B cell (primary cell): ENCODE data around the gene LRTM2. TPM values are rescaled to one million over a fixed set of nuclear protein-coding genes. Genes with fewer than 3 reads are reported as not detected.

Source experiments
- ATAC-seq: fragments of 200-7000 bp; cut with Tn5 transposase; one replicate; pipeline ENCODE4 v1.10.0; 2021; ENCODE audit warnings: low read depth, mild to moderate bottlenecking, moderate number of reproducible peaks, moderate library complexity
- CTCF ChIA-PET: fragments of 350-600 bp; sonication (Branson Sonifier 250); formaldehyde crosslinking; loops from one replicate; lab custom pipeline; 2021; ENCODE audit warnings: antibody characterized with exemption, inconsistent platforms; lab: Charles Lee
- POLR2A ChIA-PET: fragments of 350-600 bp; sonication (Branson Sonifier 250); formaldehyde crosslinking; loops from one replicate; lab custom pipeline; 2021; ENCODE audit warnings: antibody characterized with exemption; lab: Charles Lee
- DNase-seq: peaks from one replicate; pipeline ENCODE4 v3.0.0; 2013
- H2AFZ ChIP-seq: 2 replicates; pipeline ENCODE4 v1.6.1; 2012; ENCODE audit warnings: mild to moderate bottlenecking, low read depth, low read length; ENCODE audit not compliant: insufficient read depth, poor library complexity, severe bottlenecking
- H3K27ac ChIP-seq, 2 donors: 1 replicate in 1 of 2; 2 replicates in 1 of 2; pipeline ENCODE4 v1.5.1; 2012 to 2013; ENCODE audit warnings: low read length in 2 of 2, mild to moderate bottlenecking in 2 of 2, moderate library complexity in 1 of 2
- H3K27me3 ChIP-seq, 4 experiments: fragments of 200-600 bp in 1 of 4; sonication (generic) in 1 of 4; replicated peaks in 1 of 4; 1 replicate in 2 of 4; 2 replicates in 2 of 4; pipeline versions ENCODE4 v1.6.1 to v1.7.0; 2013 to 2016; ENCODE audit warnings: low read length in 3 of 4, mild to moderate bottlenecking in 2 of 4, mixed read lengths in 1 of 4, moderate library complexity in 1 of 4; ENCODE audit not compliant: insufficient read depth in 4 of 4, control insufficient read depth in 3 of 4; ENCODE audit errors: control extremely low read depth in 1 of 4
- H3K36me3 ChIP-seq, 2 experiments: replicated peaks in 1 of 2; 1 replicate in 1 of 2; 2 replicates in 1 of 2; pipeline versions ENCODE4 v1.6.1 to v1.7.1; 2013; ENCODE audit warnings: low read length in 1 of 2; ENCODE audit not compliant: insufficient read depth in 2 of 2, control insufficient read depth in 1 of 2; ENCODE audit errors: control extremely low read depth in 1 of 2, extremely low read depth in 1 of 2
- H3K4me1 ChIP-seq, 2 donors: fragments of 200-600 bp in 1 of 2; sonication (generic) in 1 of 2; 1 replicate in 1 of 2; 2 replicates in 1 of 2; pipeline versions ENCODE4 v1.5.1 to v1.6.1; 2013 to 2017; ENCODE audit warnings: low read length in 2 of 2; ENCODE audit not compliant: control insufficient read depth in 2 of 2, insufficient read depth in 2 of 2
- H3K4me2 ChIP-seq: replicated peaks from 2 replicates; pipeline ENCODE3; 2012; ENCODE audit warnings: mild to moderate bottlenecking, low read depth, low read length; ENCODE audit not compliant: poor library complexity, severe bottlenecking
- H3K4me3 ChIP-seq, 5 experiments: fragments of 200-600 bp in 1 of 5; sonication (generic) in 1 of 5; 1 replicate in 3 of 5; 2 replicates in 2 of 5; pipeline versions ENCODE4 v1.5.1 to v1.7.0; 2011 to 2016; ENCODE audit warnings: low read length in 4 of 5, mild to moderate bottlenecking in 4 of 5, low read depth in 2 of 5, control low read depth in 1 of 5, moderate library complexity in 1 of 5; ENCODE audit not compliant: insufficient read depth in 1 of 5; ENCODE audit errors: control extremely low read depth in 1 of 5, extremely low read depth in 1 of 5
- H3K79me2 ChIP-seq: fragments of 200-600 bp; sonication (generic); one replicate; pipeline ENCODE4 v1.6.0; 2016; ENCODE audit warnings: low read length; ENCODE audit not compliant: control insufficient read depth, insufficient read depth
- H3K9ac ChIP-seq: fragments of 200-600 bp; sonication (generic); 2 replicates; pipeline ENCODE4 v1.6.1; 2017; ENCODE audit warnings: mild to moderate bottlenecking, low read length, moderate library complexity
- H3K9me3 ChIP-seq, 3 donors: one replicate each; pipeline versions ENCODE4 v1.6.1 to v1.7.1; 2013; ENCODE audit warnings: low read length in 2 of 3; ENCODE audit not compliant: control insufficient read depth in 2 of 3, insufficient read depth in 1 of 3; ENCODE audit errors: control extremely low read depth in 1 of 3
- H4K20me1 ChIP-seq: 2 replicates; pipeline ENCODE4 v1.6.0; 2012; ENCODE audit warnings: mild to moderate bottlenecking, low read length; ENCODE audit not compliant: insufficient read depth, control insufficient read depth, poor library complexity, severe bottlenecking
- H3K27ac Mint-ChIP-seq: one replicate; pipeline ENCODE4 v1.8.0; 2021; ENCODE audit warnings: mixed read lengths
- H3K27me3 Mint-ChIP-seq: one replicate; pipeline ENCODE4 v1.8.0; 2021; ENCODE audit warnings: mixed read lengths
- H3K4me1 Mint-ChIP-seq: one replicate; pipeline ENCODE4 v1.8.0; 2021; ENCODE audit warnings: mixed read lengths
- H3K4me3 Mint-ChIP-seq: one replicate; pipeline ENCODE4 v1.8.0; 2021; ENCODE audit warnings: mixed read lengths
- H3K9me3 Mint-ChIP-seq: one replicate; pipeline ENCODE4 v1.8.0; 2022; ENCODE audit warnings: mixed read lengths; ENCODE audit not compliant: insufficient read depth
- EZH2 ChIP-seq: IDR thresholded peaks from 2 replicates; pipeline ENCODE4 v1.6.1; 2012; ENCODE audit warnings: borderline replicate concordance, low read depth, mild to moderate bottlenecking, moderate library complexity, low read length; ENCODE audit not compliant: insufficient read depth, poor library complexity, severe bottlenecking
- WGBS: methylation state at CpG from one replicate; pipeline ENCODE4 v1.1.5; 2013; ENCODE audit warnings: missing lambda C conversion rate; ENCODE audit not compliant: insufficient coverage; 5-methylcytosine and 5-hydroxymethylcytosine counted together
- intact Hi-C: fragments of 100-400 bp; cut with micrococcal nuclease; formaldehyde crosslinking; loops from one replicate; pipeline ENCODE4 v1.10.0; 2022
- polyA plus RNA-seq: library from polyadenylated mRNA; depleted of rRNA; stranded (reverse); fragments of >200 nt; gene quantifications from 2 replicates; pipeline ENCODE4 v1.2.3, GENCODE V29; 2012
- total RNA-seq, 2 donors: library from RNA; stranded (reverse); fragments of 120-200 nt in 1 of 2; gene quantifications; 1 replicate in 1 of 2; 2 replicates in 1 of 2; pipeline versions ENCODE4 v1.2.3 to v1.2.4, GENCODE V29; 2013 to 2022
- TF ChIP-seq, protein P1 (sequence below): fragments of 200-600 bp; IDR thresholded peaks from one replicate; pipeline ENCODE4 v1.8.0; 2022; ENCODE audit warnings: antibody characterized with exemption, mild to moderate bottlenecking

The LRTM2 gene
- total and polyA plus RNA-seq, 2 donors (not counting 1 experiment from before 2014, with no cell fraction given), result not detected

DNA sequence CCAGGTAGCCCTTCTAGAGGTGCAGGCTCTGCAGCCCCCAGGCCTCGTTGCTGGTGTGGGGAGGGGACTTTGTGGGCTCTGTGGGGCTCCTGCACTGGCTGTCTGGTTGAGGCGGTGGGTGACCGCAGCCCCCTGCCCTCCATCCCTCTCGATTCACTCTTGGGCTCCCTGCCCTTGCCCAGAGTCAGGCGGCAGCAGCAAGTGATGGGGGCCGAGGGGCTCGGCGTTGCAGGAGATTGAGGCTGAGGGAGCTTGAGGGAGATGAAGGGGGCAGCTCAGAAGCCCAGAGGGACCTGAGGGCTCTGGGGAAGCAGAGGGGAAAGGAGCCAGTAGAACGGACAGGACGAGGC is 9.5 kb upstream of the LRTM2 start:
- H3K36me3 ChIP-seq, result no peaks in the 10 kb centered on the region
- Mint-ChIP-seq H3K4me3 (no peak overlapping the region), H3K27me3 (peaks cover 13% of the 10 kb centered on the region), H3K27ac (no peak overlapping the region), H3K4me1 (peaks cover 3% of the 10 kb centered on the region), H3K9me3 (no peaks in the 10 kb centered on the region)
- H3K4me2 ChIP-seq, result no peak overlapping the region
- CTCF ChIA-PET, result interaction anchor here (1.4 kb wide), 1 partner anchor 138 kb away, joined by 3 read pairs; no protein-coding TSS in a partner anchor
- TF ChIP-seq, protein P1, sequence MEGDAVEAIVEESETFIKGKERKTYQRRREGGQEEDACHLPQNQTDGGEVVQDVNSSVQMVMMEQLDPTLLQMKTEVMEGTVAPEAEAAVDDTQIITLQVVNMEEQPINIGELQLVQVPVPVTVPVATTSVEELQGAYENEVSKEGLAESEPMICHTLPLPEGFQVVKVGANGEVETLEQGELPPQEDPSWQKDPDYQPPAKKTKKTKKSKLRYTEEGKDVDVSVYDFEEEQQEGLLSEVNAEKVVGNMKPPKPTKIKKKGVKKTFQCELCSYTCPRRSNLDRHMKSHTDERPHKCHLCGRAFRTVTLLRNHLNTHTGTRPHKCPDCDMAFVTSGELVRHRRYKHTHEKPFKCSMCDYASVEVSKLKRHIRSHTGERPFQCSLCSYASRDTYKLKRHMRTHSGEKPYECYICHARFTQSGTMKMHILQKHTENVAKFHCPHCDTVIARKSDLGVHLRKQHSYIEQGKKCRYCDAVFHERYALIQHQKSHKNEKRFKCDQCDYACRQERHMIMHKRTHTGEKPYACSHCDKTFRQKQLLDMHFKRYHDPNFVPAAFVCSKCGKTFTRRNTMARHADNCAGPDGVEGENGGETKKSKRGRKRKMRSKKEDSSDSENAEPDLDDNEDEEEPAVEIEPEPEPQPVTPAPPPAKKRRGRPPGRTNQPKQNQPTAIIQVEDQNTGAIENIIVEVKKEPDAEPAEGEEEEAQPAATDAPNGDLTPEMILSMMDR, result no peak
- no peak for TF ChIP-seq EZH2
- POLR2A ChIA-PET, result no interaction called here
- no peak overlapping the region for H2AFZ ChIP-seq
- no peaks in the 10 kb centered on the region for H3K4me1 ChIP-seq
- ATAC-seq (no peak), DNase-seq (no peak)
- no peaks in the 10 kb centered on the region for H3K27me3 ChIP-seq
- no peak overlapping the region for H3K4me3 ChIP-seq
- H3K9ac ChIP-seq, result no peak overlapping the region
- H3K79me2 ChIP-seq, result no peaks in the 10 kb centered on the region
- intact Hi-C loops, result no loop called here
- H3K27ac ChIP-seq, result no peak overlapping the region
- H4K20me1 ChIP-seq, result no peaks in the 10 kb centered on the region
- WGBS, result 96% methylated on average over 9 of the region's 10 CpGs
- peaks cover 0 to 3% (median 0%) of the 10 kb centered on the region in 3 donors for H3K9me3 ChIP-seq

DNA sequence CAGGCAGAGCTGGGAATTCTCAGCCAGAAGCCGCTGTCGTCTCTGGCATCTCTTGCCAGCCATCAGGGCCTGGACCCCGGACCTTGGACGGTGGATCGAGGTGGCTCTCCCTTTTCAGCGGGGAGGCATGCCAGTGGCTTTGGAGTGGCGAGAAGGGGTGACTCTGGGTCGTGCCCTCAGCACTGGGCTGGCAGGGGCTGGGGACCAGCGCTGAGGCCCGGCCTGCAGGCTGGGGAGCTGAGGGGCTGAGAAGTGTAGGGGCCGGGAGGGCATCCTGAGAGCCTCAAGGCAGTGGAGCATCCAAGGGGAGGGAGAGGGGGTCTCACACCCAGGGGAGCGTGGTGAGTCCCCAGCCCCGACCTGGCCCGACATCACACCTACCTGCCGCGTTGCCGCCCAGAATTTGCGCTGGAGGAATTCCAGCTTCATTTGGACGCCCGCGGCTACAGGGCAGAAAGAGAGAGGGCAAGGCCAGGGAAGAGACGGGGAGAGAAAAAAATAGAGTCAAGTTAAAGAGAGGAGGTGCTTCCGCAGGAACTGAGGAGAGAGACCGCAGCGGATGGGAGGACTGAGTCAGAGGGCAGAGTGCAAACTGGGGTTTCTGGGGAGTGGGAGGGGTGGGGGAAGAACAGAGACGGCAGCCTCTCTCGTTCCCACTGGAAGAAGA is 9.0 kb upstream of the LRTM2 start:
- peaks cover 15% of the 10 kb centered on the region for H3K27me3 Mint-ChIP-seq
- POLR2A ChIA-PET, result no interaction called here

More for the DNA sequence above, 9.0 kb upstream of the LRTM2 start:
- no peak for DNase-seq
- Mint-ChIP-seq H3K4me1 (peaks cover 3% of the 10 kb centered on the region), H3K9me3 (no peaks in the 10 kb centered on the region), H3K27ac (no peak overlapping the region), H3K4me3 (no peak overlapping the region)
- no peak overlapping the region for H3K4me2 ChIP-seq
- TF ChIP-seq EZH2, result no peak
- TF ChIP-seq, protein P1, result no peak
- no peaks in the 10 kb centered on the region for H3K27me3 ChIP-seq
- H2AFZ ChIP-seq, result no peak overlapping the region
- no peaks in the 10 kb centered on the region for H3K36me3 ChIP-seq
- no peaks in the 10 kb centered on the region for H3K79me2 ChIP-seq
- H3K9ac ChIP-seq, result no peak overlapping the region
- peaks cover 0 to 3% (median 0%) of the 10 kb centered on the region in 3 donors for H3K9me3 ChIP-seq
- intact Hi-C loops, result no loop called here
- no peak overlapping the region for H3K4me3 ChIP-seq
- no peaks in the 10 kb centered on the region for H4K20me1 ChIP-seq
- no peaks in the 10 kb centered on the region for H3K4me1 ChIP-seq
- 94% methylated on average over 27 of the region's 27 CpGs for WGBS
- H3K27ac ChIP-seq, result no peak overlapping the region
- CTCF ChIA-PET, result interaction anchor here (1.4 kb wide), 1 partner anchor 138 kb away, joined by 3 read pairs; no protein-coding TSS in a partner anchor
- ATAC-seq, result no peak
